SIG-M5 treated with dmso at 0.1 percent for 504 hours (cell line): ENCODE data around the gene SLC50A1.

Source experiments
- DNase-seq: peaks from one replicate; lab custom pipeline; 2025; ENCODE audit not compliant: unreplicated experiment; lab: John Stamatoyannopoulos, UW

The SLC50A1 gene

GRCh38 chr1:155169541-155169940 is 33.9 kb downstream of the SLC50A1 start:
- DNase-seq = no peak

- DNase-seq = no peak
Observed at GRCh38 chr1:155170101-155170785, 34.6 kb downstream of the SLC50A1 start.

GRCh38 chr1:155170806-155171205 is 35.2 kb downstream of the SLC50A1 start:
- no peak for DNase-seq

GRCh38 chr1:155171836-155172731 is 36.4 kb downstream of the SLC50A1 start:
- no peak for DNase-seq

GRCh38 chr1:155172732-155173477 is 37.3 kb downstream of the SLC50A1 start, which contains the start of gene KRTCAP2:
TSS of gene KRTCAP2 (minus strand) at chr1:155173304. CDS start at chr1:155173224, 80 bp downstream.
- peak; percentile 98 for DNase-seq

- DNase-seq = peak; percentile 68
Observed at GRCh38 chr1:155173478-155174323, 38.0 kb downstream of the SLC50A1 start, which contains the start of gene TRIM46. TSS of gene TRIM46 (plus strand) at chr1:155173849. CDS start at chr1:155173967, 118 bp downstream.

DNA sequence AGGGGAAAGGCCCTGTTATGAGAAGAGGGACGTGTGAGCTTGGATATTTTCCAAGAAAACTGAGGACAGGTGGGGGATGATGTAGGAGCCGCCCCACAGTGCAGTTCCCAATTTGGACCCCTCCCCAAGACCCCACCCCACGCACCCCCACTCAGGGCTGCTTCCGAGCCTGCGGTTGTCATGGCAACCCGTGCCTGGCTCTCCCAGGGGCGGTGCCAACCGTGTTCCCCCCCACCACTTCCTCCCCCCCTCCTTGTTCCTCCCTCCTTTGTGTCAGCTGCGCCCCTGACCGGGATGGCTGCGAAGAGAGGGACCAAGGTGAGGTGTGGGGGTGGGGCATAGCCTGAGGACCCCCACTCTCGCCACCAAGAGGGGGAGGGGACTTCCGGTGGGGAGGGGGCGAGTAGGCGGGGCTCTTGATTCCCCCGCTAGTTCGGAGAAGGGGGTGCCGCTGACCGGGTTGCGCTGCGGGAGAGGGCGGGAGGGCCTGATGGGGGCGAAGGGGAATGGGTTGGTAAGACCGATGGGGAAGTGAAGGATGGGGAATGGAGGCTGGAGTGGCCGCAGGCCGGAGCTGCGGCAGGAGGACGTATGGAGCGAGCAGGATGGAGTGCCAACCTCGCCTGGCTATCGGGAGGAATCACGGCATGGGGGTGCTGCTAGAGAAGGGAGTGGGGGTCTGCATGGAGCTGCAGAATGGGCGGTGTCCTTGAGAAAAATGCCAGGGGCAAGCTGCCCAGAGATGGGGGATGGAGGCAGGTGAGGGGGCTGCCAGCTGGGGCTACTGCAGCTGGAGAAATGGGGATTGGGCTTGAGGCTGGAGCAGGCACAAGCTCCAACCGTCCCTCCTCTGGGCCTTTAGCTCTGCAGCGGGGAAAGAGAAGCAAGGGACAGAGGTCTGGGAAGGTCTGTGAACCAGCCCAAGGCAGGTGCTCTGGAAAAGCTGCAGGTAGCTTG is 39.0 kb downstream of the SLC50A1 start:
- no peak for DNase-seq

GRCh38 chr1:155175281-155175926 is 39.8 kb downstream of the SLC50A1 start:
- DNase-seq = no peak

DNA sequence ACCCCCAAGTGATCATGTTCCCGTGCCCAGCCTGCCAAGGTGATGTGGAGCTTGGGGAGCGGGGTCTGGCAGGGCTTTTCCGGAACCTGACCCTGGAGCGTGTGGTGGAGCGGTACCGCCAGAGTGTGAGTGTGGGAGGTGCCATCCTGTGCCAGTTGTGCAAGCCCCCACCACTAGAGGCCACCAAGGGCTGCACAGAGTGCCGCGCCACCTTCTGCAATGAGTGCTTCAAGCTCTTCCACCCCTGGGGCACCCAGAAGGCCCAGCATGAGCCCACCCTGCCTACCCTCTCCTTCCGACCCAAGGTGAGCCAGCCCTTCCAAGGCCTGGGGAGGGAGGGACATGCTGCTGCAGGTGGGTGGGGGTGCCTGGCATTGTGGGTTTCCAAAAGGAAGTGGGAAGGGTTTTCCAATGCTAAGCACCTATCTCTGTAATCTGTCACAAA is 40.3 kb downstream of the SLC50A1 start:
- DNase-seq = no peak

DNA sequence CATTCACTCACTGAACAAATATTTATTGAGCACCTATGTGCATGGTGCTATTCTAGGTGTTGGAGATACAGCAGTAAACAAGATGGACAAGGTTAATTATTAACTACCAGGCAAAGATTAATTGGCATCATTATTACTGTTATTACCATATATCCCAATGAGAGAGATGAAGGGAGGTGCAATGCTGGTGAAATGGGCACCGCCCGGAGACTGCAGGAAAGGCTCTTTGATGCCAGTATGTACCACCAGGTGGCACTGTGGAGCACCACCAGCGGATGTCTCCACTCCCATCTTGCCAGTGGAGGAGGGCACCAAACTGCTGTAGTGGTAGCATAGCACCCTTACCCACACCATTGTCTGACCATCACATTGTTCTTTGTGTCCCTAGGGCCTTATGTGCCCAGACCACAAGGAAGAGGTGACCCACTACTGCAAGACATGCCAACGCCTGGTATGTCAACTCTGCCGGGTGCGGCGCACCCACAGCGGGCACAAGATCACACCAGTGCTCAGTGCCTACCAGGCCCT is 41.0 kb downstream of the SLC50A1 start:
- peak; percentile 86 for DNase-seq

DNA sequence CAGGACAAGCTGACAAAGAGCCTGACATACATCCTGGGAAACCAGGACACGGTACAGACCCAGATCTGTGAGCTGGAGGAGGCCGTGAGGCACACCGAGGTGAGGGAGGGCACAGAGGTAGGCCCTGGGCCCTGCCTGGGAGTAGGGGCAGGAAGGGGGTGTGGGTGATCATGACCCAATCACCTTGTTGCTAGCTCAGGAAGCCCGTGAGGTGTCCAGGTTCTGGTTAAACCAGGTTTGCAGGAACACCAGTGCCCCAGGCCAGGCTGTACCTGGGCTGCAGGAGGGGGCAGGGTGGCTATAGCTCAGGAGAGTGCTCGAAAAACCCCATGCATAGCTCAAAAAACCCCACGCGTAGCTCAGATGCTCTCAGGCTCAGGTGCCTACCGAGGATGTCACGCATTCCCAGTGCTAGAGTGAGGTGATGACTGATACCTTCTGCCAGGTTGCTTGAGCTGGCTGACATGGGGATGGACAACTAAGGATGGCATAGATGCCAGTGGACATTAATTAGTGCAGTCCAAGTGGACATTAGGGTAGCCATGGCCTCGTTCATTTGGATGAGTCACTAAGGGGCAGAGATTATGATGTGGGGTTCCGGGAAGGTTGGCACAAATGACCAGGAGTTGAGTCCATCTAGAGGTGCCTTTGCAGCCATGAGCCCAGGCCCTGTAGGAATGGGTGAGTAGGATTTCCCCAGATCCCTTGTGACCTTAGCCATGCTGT is 41.7 kb downstream of the SLC50A1 start:
- peak; percentile 35 for DNase-seq

DNA sequence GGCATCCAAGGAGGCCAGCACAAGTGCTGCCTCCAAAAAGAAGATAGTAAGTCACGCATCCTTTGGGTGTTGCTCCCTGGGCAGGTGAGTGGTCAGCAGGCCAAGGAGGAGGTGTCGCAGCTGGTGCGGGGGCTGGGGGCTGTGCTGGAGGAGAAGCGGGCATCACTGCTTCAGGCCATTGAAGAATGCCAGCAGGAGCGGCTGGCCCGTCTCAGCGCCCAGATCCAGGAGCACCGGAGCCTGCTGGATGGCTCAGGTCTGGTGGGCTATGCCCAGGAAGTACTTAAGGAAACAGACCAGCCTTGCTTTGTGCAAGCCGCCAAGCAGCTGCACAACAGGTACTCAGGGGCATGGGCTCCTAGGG is 42.2 kb downstream of the SLC50A1 start:
- DNase-seq = no peak

GRCh38 chr1:155178441-155179111 is 42.9 kb downstream of the SLC50A1 start:
- DNase-seq = no peak

DNA sequence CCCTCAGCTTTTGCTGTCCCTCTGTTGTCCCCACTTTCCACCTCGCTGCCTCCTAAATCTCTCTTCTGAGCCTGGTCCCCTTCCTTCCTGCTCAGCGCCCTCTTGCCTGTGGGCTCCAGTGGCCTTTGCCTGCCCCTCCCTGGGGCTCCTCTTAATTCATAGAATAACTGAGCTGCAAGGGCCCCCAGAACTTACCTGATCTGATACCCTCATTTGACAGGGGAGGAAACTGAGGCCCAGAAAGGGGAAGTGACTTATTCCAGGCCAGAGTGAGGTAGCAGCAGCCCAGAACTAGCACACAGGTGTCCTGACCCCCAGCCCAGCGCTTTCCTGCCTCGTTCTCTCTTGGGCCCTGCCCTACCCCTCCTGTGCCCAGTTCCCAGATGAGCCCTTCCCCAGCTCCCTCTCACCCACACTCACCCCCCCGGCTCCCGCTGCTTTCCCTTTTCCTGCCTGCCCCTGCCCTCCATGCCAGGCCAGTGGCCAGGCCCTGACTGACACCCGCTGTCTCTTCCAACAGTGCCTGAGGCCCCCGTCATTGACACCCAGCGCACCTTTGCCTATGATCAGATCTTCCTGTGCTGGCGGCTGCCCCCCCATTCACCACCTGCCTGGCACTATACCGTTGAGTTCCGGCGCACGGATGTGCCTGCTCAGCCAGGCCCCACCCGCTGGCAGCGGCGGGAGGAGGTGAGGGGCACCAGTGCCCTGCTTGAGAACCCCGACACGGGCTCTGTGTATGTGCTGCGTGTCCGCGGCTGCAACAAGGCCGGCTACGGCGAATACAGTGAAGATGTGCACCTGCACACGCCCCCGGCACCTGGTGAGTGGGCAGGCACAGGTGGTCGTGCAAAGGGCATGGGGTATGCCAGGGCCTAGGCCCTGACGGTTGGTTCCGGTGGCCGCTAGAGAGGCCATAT is 43.7 kb downstream of the SLC50A1 start:
- no peak for DNase-seq

DNA sequence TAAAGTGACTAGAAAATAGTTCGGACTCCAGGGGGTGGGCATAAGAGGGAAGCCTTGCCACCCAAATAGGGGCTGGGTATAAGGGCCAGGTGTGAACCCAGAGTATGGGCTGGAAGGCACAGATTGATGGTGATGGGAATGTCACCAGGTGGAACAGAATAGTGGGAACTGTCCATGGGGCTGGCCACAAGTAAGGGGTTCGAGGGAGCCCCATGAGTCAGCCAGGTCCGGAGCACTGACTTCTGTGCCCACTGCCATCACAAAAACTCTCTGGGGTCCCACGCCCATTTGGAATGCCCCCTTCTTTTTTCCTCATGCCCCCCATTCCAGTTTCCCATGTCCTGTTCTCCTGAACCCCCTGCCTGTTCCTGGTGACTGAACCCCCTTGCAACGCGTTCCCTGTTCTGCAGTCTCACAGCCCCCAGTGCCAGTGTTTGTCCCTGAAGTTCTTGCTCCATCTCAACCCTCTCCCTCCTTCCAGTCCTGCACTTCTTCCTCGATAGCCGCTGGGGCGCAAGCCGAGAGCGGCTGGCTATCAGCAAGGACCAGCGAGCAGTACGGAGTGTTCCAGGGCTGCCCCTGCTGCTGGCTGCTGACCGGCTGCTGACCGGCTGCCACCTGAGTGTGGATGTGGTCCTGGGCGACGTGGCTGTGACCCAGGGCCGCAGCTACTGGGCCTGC is 45.9 kb downstream of the SLC50A1 start:
- DNase-seq = no peak
